ENCODE measurements around the gene REST. TPM values are rescaled to one million over a fixed set of nuclear protein-coding genes. Genes with fewer than 3 reads are reported as not detected.
"Not testable (repeated sequence)": the region's sequence is repeated elsewhere in the genome, so short reads cannot be mapped to it uniquely, and the experiment has no call there.

Gene REST
- total RNA-seq, 1 experiment from 2014 or later: 43.5 TPM

DNA sequence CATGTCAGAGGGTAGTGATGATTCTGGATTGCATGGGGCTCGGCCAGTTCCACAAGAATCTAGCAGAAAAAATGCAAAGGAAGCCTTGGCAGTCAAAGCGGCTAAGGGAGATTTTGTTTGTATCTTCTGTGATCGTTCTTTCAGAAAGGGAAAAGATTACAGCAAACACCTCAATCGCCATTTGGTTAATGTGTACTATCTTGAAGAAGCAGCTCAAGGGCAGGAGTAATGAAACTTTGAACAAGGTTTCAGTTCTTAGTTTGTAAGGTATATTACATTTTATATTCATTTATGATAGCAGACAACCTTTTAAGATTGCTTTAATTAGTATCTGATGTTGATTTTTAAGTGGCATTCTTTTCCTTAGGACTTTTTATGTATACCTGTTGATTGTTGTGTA is 24.2 kb downstream of the REST start:
- DNase-seq: no peak
- Histone ChIP-seq H3K36me3 (replicated peaks; ENCODE audit: control insufficient read depth, insufficient read depth, low read length) (peaks cover 16% of the 10 kb centered on the region), H3K27me3 (ENCODE audit: control insufficient read depth, insufficient read depth, low read length) (no peaks in the 10 kb centered on the region), H3K4me3 (ENCODE audit: insufficient read depth, low read depth, low read length) (no peak overlapping the region)

DNA sequence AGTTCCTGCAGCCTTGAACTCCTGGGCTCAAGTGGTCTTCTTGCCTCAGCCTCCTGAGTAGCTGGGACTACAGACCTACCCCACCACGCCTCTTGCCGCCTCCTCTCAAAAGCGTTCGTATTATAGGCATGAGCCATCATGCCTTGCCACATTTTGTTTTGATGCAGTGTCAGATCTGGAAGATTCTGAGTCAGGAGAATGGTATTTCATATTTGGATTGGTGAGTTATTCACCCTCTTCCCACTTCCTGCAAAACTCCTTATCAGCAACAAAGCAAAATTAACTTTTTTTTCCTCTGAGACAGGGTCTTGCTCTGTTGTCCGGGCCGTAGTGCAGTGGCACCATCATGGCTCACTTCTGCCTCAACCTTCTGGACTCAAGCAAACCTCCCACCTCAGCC is 29.6 kb downstream of the REST start:
- no peaks in the 10 kb centered on the region for H3K27me3 ChIP-seq (ENCODE audit: control insufficient read depth, insufficient read depth, low read length)
- no peaks in the 10 kb centered on the region; the same call in none of the 2 replicates for H3K36me3 ChIP-seq (replicated peaks; ENCODE audit: control insufficient read depth, insufficient read depth, low read length)
- no peak for DNase-seq
- no peak overlapping the region for H3K4me3 ChIP-seq (ENCODE audit: insufficient read depth, low read depth, low read length)

DNA sequence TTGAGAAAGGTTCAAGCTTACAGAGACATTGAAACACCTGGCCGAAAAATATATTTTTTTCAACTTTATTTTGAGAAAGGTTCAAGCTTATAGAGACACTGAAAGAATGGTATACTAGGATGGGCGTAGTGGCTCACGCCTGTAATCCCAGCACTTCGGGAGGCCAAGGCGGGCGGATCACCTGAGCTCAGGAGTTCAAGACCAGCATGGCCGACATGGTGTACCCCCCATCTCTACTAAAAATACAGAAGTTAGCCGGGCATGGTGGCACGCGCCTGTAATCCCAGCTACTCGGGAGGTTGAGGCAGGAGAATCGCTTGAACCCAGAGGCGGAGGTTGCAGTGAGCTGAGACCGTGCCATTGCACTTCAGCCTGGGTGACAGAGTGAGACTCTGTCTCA is 32.1 kb downstream of the REST start:
- H3K36me3 ChIP-seq (replicated peaks; ENCODE audit: control insufficient read depth, insufficient read depth, low read length); H3K4me3 ChIP-seq (ENCODE audit: insufficient read depth, low read depth, low read length); DNase-seq; H3K27me3 ChIP-seq (ENCODE audit: control insufficient read depth, insufficient read depth, low read length): not testable (repeated sequence)

DNA sequence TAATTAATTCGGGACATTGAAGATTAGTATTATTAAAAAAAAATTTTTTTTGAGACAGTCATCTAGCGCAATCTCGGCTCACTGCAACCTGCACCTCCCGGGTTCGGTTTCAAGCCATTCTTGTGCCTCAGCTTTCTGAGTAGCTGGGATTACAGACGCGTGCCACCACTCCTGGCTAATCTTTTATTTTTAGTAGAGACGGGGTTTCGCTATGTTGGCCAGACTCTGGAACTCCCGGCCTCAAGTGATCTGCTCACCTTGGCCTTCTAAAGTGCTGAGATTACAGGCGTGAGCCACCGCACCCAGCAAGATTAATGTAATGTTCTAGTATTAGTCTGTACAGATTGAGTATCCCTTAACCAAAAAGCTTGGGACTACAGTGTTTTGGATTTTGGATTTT is 32.7 kb downstream of the REST start:
- DNase-seq: no peak
- Histone ChIP-seq H3K36me3 (replicated peaks; ENCODE audit: control insufficient read depth, insufficient read depth, low read length) (no peaks in the 10 kb centered on the region; the same call in none of the 2 replicates), H3K4me3 (ENCODE audit: insufficient read depth, low read depth, low read length) (no peak overlapping the region), H3K27me3 (ENCODE audit: control insufficient read depth, insufficient read depth, low read length) (no peaks in the 10 kb centered on the region)

DNA sequence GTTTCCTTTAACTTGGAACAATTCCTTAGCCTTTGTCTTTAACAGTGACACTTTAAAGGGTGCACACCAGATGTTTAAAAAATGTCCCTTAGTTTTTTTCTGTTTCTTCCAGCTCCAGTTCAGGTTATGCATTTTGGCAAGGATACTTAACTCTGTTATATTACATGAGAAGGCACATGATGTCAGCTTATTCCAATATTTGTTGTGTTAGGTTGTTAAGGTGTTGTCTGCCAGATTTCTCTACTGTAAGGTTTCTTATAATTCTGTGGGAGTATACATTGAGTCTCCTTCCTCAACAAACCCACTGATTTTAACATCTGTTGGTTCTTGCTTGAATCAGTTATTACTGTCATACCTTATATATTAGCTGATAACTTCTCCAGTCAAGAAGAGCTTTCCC is 33.3 kb downstream of the REST start:
- no peak overlapping the region for H3K4me3 ChIP-seq (ENCODE audit: insufficient read depth, low read depth, low read length)
- H3K27me3 ChIP-seq (ENCODE audit: control insufficient read depth, insufficient read depth, low read length): no peaks in the 10 kb centered on the region
- no peak for DNase-seq
- no peaks in the 10 kb centered on the region; the same call in none of the 2 replicates for H3K36me3 ChIP-seq (replicated peaks; ENCODE audit: control insufficient read depth, insufficient read depth, low read length)

DNA sequence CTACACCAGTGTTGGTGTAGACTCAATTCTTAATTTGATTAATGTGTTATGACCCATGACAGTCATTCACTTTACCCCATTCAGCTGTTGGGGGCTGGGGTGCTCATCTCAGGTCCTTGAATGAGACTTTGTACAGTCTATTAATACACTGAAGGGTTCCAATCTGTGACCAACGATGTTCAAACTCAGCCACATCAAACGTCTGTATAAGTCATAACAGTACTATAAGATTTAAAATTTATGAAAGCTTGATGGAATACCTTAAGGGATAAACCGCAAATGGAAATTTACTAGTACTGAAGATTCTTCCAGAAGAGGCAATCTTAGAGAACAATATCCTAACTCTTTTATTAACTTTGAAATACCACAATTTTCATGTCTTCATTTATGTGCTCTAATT is 33.7 kb downstream of the REST start:
- Histone ChIP-seq H3K27me3 (ENCODE audit: control insufficient read depth, insufficient read depth, low read length) (no peaks in the 10 kb centered on the region), H3K4me3 (ENCODE audit: insufficient read depth, low read depth, low read length) (no peak overlapping the region)
- no peak for DNase-seq

DNA sequence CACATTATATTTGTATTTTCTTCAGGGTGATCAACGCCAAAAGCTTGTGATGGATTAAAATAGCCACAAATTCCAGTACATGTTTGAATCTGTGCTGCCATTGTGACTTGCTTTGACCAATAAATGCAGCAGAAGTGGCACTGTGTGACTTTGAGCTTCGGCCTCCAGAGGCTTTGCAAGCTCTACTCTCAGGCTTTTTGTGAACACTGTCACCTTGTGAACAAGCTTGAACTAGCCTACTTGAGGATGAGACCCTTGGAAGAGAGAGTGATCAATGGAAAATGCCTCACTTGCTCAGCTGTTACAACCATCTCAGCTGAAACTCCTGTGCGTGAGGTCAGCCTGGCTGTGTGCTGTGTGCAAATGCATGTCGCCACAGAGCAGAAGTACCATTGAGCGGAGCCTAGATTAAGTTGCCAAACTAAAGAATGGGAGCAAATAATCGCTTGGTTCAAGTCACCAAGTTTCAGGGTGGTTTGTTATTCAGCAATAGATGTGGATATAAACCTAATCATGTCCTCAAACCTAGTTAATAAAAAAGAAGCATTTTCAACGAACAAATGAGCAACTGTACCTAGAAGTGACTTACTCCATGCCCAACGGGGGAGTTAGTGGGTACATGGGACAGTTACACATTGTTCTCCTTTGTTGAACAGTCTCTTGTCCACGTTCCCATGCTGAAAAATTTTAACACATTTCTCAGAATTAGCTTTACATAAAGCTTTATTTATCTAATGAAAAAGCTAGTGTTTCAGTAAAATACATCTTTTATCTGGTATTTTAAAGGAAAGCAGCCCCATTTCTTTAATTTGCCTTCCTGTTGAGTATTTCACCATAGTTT is 46.2 kb downstream of the REST start:
- Histone ChIP-seq H3K4me3 (ENCODE audit: insufficient read depth, low read depth, low read length) (no peak overlapping the region), H3K36me3 (replicated peaks; ENCODE audit: control insufficient read depth, insufficient read depth, low read length) (no peaks in the 10 kb centered on the region), H3K27me3 (ENCODE audit: control insufficient read depth, insufficient read depth, low read length) (no peaks in the 10 kb centered on the region)
- DNase-seq: no peak

More for the DNA sequence above, 33.7 kb downstream of the REST start:
- no peaks in the 10 kb centered on the region; the same call in none of the 2 replicates for H3K36me3 ChIP-seq (replicated peaks; ENCODE audit: control insufficient read depth, insufficient read depth, low read length)

DNA sequence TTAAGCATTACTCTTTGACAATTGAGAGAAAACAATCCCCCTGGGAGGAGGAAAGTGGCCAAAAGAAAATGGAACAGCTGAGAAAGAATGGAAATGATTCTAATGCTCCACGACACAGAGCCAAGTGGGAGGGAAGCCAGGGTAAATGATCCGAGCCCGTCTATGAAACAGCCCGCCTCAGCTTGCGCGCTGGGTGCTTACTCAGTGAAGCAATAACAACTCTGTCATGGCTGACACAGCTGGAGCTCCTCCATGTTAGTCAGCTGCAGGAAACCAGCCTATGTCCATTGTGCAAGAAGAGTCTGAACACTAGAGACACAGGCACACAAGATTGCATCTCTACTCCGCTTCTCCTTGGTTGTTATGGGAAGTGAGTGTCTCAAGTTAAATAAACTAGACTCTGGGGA is 50.4 kb downstream of the REST start:
- H3K36me3 ChIP-seq (replicated peaks; ENCODE audit: control insufficient read depth, insufficient read depth, low read length): no peaks in the 10 kb centered on the region; the same call in 1 of the 2 replicates
- no peak for DNase-seq
- no peak overlapping the region for H3K4me3 ChIP-seq (ENCODE audit: insufficient read depth, low read depth, low read length)

DNA sequence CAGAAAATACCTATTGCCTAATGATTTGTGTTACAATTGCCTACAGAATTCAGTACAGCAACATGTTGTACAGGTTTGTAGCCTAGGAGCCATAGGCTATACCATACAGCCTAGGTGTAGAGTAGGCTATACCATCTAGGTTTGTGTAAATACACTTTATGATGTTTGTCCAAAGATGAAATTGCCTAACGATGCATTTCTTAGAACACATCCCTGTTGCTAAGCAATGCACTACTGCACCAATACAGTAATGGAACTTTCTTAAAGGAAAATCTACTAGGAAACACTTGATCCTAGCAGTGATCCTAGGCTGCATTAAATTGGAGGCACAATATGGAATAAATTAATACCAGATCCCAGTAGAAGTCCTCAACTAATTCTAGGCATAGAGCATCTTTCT is 51.4 kb downstream of the REST start:
- Histone ChIP-seq H3K4me3 (ENCODE audit: insufficient read depth, low read depth, low read length) (no peak overlapping the region), H3K27me3 (ENCODE audit: control insufficient read depth, insufficient read depth, low read length) (no peaks in the 10 kb centered on the region), H3K36me3 (replicated peaks; ENCODE audit: control insufficient read depth, insufficient read depth, low read length) (peaks cover 2% of the 10 kb centered on the region)
- DNase-seq: no peak

More for the DNA sequence above, 50.4 kb downstream of the REST start:
- H3K27me3 ChIP-seq (ENCODE audit: control insufficient read depth, insufficient read depth, low read length): no peaks in the 10 kb centered on the region

DNA sequence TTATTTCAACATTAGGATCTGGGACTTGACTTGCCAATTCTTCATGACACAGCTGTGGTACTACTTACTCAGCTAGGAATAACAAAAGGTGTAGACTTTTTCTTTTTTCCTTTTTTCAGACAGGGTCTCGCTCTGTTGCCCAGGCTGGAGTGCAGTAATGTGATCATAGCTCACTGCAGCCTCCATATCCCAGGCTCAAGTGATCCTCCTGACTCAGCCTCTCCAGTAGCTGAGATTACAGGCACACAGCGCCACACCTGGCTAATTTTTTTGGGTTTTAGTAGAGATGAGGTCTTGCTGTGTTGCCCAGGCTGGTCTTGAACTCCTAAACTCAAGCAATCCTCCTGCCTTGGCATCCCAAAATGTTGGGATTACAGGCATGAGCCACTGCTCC is 53.4 kb downstream of the REST start:
- peaks cover 5% of the 10 kb centered on the region for H3K36me3 ChIP-seq (replicated peaks; ENCODE audit: control insufficient read depth, insufficient read depth, low read length)
- H3K4me3 ChIP-seq (ENCODE audit: insufficient read depth, low read depth, low read length): no peak overlapping the region
- DNase-seq: no peak
- no peaks in the 10 kb centered on the region for H3K27me3 ChIP-seq (ENCODE audit: control insufficient read depth, insufficient read depth, low read length)

DNA sequence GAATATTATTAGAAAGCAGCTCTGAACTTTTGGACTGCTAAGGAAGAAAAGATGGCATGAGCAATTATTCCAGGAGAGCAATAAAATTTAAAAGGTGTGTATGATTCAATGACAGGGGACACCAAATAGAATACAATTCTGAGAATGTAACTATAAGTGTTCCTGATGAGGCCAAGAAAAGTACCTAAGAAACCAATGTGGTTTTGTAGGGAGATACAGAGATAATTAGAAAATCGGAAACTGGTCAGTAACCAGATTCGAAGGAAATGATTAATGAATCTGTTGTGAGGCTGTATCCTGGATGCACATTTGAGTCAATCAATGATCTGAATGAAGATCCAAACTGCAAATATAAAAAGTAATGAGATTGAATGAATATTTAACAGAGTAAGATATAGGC is 63.7 kb downstream of the REST start:
- Histone ChIP-seq H3K4me3 (ENCODE audit: insufficient read depth, low read depth, low read length) (no peak overlapping the region), H3K27me3 (ENCODE audit: control insufficient read depth, insufficient read depth, low read length) (no peaks in the 10 kb centered on the region), H3K36me3 (replicated peaks; ENCODE audit: control insufficient read depth, insufficient read depth, low read length) (peaks cover 21% of the 10 kb centered on the region)
- no peak for DNase-seq

DNA sequence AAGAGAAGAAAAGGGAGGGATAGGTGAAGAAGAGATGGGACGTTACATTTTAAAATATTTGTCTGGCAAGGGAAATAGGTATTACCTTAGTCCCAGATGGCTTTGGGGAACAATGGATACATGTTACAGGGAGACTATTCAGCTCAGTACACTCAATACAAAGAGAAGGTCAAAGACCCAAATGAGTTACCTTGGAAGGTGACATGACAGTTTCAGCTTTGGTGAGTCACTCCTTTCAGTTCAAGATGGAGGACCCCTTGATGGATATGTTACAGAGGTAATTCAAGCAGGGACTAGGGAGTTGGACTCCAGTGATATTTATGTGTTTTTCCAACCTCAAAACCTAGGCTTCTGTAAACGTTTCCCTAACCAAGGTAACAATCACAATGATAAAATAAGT is 64.7 kb downstream of the REST start:
- Histone ChIP-seq H3K27me3 (ENCODE audit: control insufficient read depth, insufficient read depth, low read length) (no peaks in the 10 kb centered on the region), H3K4me3 (ENCODE audit: insufficient read depth, low read depth, low read length) (no peak overlapping the region), H3K36me3 (replicated peaks; ENCODE audit: control insufficient read depth, insufficient read depth, low read length) (peaks cover 18% of the 10 kb centered on the region)
- DNase-seq: no peak

DNA sequence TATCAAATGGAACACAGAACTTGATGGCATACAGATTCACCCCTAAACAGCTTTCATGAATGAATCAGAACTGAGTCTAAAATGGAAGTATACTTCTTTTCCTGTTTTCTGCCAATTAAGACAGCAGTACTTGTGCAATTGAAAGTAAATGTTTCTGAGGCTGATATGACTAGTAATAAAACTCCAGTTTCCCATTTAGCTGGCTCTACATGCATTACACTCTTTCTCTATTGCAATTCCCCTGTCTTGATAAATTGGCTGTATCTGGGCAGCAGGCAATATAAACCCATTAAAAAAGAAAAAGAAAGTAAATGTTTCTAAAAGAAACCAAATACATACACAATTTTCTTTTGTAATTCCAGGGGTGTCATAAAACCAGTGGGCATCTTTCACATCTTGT is 65.1 kb downstream of the REST start:
- DNase-seq: no peak
- peaks cover 18% of the 10 kb centered on the region for H3K36me3 ChIP-seq (replicated peaks; ENCODE audit: control insufficient read depth, insufficient read depth, low read length)
- H3K27me3 ChIP-seq (ENCODE audit: control insufficient read depth, insufficient read depth, low read length): no peaks in the 10 kb centered on the region
- H3K4me3 ChIP-seq (ENCODE audit: insufficient read depth, low read depth, low read length): no peak overlapping the region

DNA sequence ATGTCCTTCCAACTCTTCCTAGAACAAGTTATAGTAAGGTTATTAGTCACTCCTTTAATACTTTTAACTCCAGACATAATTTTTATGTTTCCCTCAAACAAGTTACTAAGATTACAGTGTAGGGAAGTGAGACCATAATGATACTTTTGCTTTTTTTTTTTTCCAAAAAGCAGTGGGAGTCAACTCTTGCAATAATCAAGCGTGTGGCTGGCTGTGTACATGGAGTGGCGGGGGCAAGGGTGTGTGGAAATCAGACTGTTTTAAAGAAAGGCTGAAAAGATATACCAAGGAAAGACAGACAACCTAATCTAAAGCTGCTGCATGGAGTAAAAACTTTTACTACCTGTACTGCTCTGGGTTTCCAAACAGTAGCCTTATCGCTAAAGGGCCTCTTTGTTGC is 65.6 kb downstream of the REST start:
- no peak for DNase-seq
- no peak overlapping the region for H3K4me3 ChIP-seq (ENCODE audit: insufficient read depth, low read depth, low read length)
- H3K36me3 ChIP-seq (replicated peaks; ENCODE audit: control insufficient read depth, insufficient read depth, low read length): peaks cover 18% of the 10 kb centered on the region
- no peaks in the 10 kb centered on the region for H3K27me3 ChIP-seq (ENCODE audit: control insufficient read depth, insufficient read depth, low read length)

DNA sequence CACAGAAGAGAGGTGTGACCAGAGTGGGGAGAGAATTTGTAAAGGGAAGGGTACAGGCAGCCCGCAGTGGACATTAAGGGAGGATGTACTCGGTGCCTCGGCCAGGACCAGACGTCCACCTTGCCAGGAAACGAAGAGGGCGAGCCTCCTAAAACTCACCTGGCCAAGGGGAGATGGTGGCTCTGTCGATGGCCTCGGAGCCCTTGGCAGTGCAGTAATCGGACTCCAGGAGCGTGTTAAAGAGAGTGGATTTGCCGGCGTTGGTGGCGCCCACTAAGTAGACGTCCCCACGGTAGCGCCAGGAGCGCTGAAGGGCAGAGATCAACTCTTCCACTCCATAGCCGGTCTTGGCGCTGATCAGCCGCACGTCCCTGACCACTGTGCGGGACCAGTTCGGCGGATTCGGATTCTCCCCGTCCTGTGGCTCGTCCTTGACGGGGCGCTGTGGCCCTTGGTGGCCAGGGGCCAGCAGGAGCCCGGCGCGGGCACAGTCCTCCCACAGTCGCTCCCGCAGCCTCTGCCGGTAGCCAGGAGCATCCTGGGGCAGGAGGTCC is 68.7 kb downstream of the REST start:
- peak overlapping the region; percentile 89 for H3K4me3 ChIP-seq (ENCODE audit: insufficient read depth, low read depth, low read length)
- no peak for DNase-seq
- H3K36me3 ChIP-seq (replicated peaks; ENCODE audit: control insufficient read depth, insufficient read depth, low read length): peaks cover 14% of the 10 kb centered on the region
- no peaks in the 10 kb centered on the region for H3K27me3 ChIP-seq (ENCODE audit: control insufficient read depth, insufficient read depth, low read length)
